ENCODE data around the gene FAM210A.

The FAM210A gene

GRCh38 chr18:13642440-13642827 lies 83.9 kb downstream of the FAM210A start:
- DNase-seq = no peak

- DNase-seq = no peak
These were observed 84.6 kb downstream of the FAM210A start for GRCh38 chr18:13641551-13642439.

GRCh38 chr18:13640266-13640860 lies 86.0 kb downstream of the FAM210A start:
- DNase-seq = no peak

GRCh38 chr18:13638719-13639595 lies 87.4 kb downstream of the FAM210A start:
- no peak for DNase-seq

GRCh38 chr18:13635046-13635445 lies 91.3 kb downstream of the FAM210A start:
- DNase-seq = no peak

GRCh38 chr18:13633700-13634099 lies 92.7 kb downstream of the FAM210A start:
- DNase-seq = no peak

GRCh38 chr18:13630716-13631268 lies 95.6 kb downstream of the FAM210A start:
- DNase-seq = no peak

- peak; percentile 45 for DNase-seq
These were observed 96.3 kb downstream of the FAM210A start for GRCh38 chr18:13629841-13630715.

- no peak for DNase-seq
These were observed 98.1 kb downstream of the FAM210A start for GRCh38 chr18:13628211-13628610.

GRCh38 chr18:13627639-13628038 lies 98.7 kb downstream of the FAM210A start:
- DNase-seq = no peak

GRCh38 chr18:13626544-13626908 lies 99.8 kb downstream of the FAM210A start:
- no peak for DNase-seq

GRCh38 chr18:13625843-13626543 lies 100.4 kb downstream of the FAM210A start:
- no peak for DNase-seq

- DNase-seq = no peak
These were observed 101.0 kb downstream of the FAM210A start for GRCh38 chr18:13625355-13625754.

GRCh38 chr18:13624563-13625237 lies 101.7 kb downstream of the FAM210A start:
- DNase-seq = no peak

GRCh38 chr18:13623871-13624270 lies 102.5 kb downstream of the FAM210A start:
- no peak for DNase-seq

GRCh38 chr18:13623348-13623747 lies 103.0 kb downstream of the FAM210A start:
- no peak for DNase-seq

- DNase-seq = no peak
These were observed 103.6 kb downstream of the FAM210A start for GRCh38 chr18:13622751-13623150.

- no peak for DNase-seq
These were observed 104.3 kb downstream of the FAM210A start for GRCh38 chr18:13621886-13622619.

- no peak for DNase-seq
These were observed 104.9 kb downstream of the FAM210A start for GRCh38 chr18:13621446-13621849.

GRCh38 chr18:13620818-13621445 lies 105.4 kb downstream of the FAM210A start:
- DNase-seq = no peak

Data from kidney glomerular epithelial cell (primary cell).